ENCODE measurements around the gene SPIRE2.
"Not testable (repeated sequence)": the region's sequence is repeated elsewhere in the genome, so short reads cannot be mapped to it uniquely, and the experiment has no call there.

Gene SPIRE2

GRCh38 chr16:89808475-89808874 lies 19.8 kb upstream of the SPIRE2 start:
- DNase-seq (ENCODE audit: low read depth in 2 of 3, low spot score in 2 of 3) = no peak

DNA sequence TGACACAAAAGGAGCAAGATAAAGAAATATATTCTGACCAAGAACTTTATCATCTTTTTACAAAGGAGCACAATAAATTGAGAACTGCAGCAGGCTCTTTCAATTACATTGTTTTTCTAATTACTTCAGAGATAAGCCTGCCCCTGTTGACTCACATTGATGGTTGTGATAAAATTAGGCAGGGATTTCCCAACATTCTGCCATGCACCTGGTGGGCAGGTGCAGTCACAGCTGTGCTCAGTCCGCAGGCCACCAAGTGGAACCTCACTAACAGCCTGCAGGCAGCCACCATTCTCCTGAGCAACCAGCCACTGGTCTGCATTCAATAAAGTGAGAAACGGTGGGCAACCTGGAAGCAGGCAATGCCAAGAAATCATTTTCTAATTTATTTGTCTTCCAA lies 17.0 kb upstream of the SPIRE2 start:
- DNase-seq (ENCODE audit: low read depth in 2 of 3, low spot score in 2 of 3) = no peak

DNA sequence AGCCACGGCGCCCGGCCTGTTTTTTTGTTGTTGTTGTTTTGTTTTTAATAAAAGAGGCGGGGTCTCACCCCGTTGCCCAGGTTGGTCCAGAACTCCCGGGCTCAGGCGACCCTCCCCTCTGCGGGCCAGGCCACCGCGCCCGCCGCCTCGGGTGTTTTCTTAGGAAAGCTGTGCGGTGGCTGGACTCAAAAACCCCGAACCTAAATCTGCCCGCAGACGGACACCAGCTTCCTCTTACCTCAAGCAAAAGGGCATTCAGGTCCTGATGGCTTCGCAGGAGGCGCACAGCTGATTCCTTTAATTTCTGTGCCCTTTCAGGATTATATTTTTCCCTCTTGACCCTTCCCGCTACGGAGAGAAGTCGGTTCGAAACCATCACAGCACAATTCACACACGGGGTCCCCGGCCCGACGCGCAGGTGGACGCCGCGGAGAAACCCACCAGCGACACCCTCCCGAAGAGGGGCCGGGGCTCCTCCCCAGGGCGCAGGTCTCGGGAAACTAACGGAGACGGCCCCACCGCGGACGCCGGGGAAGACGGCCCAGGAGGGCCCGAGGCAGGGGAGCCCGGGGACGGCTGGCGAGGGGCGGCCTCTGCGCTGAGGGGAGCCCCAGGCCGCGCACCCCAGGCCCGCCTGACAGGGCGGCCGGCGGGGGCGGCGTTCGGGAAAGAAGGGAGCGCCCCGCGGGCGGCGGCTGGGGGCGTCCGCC lies 12.5 kb upstream of the SPIRE2 start:
- DNase-seq (ENCODE audit: low read depth in 2 of 3, low spot score in 2 of 3) = no peak

DNA sequence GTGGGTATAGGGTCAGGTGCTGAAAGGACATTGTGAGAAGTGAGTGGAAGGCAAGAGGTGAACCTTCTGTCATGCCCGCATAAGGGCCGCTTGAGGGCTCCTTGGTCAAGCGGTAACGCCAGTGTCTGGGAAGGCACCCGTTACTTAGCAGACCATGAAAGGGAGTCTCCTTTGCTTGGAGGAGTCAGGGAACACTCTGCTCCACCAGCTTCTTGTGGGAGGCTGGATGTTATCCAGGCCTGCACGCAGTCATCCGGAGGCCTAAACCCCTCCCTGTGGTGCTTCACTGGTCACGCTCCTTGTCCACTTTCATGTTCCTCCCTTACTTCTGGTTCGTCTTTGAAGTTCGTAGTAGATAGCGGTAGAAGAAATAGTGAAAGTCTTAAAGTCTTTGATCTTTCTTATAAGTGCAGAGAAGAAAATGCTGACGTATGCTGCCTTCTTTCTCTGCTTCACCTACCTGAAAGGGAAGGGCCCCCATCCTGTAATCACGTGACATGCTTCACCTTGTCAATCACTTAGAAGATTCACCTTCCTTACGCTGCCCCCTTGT lies 9.3 kb upstream of the SPIRE2 start:
- not testable (repeated sequence) for DNase-seq (ENCODE audit: low read depth in 2 of 3, low spot score in 2 of 3)

DNA sequence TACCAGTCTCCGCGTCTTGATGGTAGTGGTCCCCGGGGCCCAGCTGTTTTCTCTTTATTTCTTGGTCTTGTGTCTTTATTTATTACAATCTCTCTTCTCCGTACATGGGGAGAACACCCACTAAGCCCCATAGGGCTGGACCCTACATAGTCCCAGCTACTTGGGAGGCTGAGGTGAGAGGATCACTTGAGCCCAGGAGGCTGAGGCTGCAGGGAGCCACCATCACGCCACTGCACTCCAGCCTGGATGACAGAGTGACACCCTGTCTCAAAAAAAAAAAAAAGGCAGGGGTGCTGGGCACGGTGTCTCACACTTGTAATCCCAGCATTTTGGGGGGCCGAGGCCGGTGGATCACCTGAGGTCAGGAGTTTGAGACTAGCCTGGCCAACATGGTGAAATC lies 8.8 kb upstream of the SPIRE2 start:
- not testable (repeated sequence) for DNase-seq (ENCODE audit: low read depth in 2 of 3, low spot score in 2 of 3)

- DNase-seq (ENCODE audit: low read depth in 2 of 3, low spot score in 2 of 3) = no peak
Observed at GRCh38 chr16:89821438-89822187, 6.7 kb upstream of the SPIRE2 start.

GRCh38 chr16:89822188-89823086 lies 5.8 kb upstream of the SPIRE2 start:
- DNase-seq (ENCODE audit: low read depth in 2 of 3, low spot score in 2 of 3) = no peak

GRCh38 chr16:89823087-89823823 lies 5.0 kb upstream of the SPIRE2 start:
- no peak for DNase-seq (ENCODE audit: low read depth in 2 of 3, low spot score in 2 of 3)

DNA sequence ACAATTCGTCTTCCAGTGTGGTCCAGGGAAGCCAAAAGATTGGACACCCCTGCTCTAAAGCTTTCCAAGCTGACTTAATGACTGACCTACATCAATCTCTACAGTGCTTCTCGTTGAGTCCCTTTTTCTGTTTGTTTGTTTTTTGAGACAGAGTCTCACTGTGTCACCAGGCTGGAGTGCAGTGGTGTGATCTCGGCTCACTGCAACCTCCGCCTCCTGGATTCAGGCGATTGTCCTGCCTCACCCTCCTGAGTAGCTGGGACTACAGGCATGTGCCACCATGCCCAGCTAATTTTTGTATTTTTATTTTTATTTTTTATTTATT lies 4.5 kb upstream of the SPIRE2 start:
- not testable (repeated sequence) for DNase-seq (ENCODE audit: low read depth in 2 of 3, low spot score in 2 of 3)

DNA sequence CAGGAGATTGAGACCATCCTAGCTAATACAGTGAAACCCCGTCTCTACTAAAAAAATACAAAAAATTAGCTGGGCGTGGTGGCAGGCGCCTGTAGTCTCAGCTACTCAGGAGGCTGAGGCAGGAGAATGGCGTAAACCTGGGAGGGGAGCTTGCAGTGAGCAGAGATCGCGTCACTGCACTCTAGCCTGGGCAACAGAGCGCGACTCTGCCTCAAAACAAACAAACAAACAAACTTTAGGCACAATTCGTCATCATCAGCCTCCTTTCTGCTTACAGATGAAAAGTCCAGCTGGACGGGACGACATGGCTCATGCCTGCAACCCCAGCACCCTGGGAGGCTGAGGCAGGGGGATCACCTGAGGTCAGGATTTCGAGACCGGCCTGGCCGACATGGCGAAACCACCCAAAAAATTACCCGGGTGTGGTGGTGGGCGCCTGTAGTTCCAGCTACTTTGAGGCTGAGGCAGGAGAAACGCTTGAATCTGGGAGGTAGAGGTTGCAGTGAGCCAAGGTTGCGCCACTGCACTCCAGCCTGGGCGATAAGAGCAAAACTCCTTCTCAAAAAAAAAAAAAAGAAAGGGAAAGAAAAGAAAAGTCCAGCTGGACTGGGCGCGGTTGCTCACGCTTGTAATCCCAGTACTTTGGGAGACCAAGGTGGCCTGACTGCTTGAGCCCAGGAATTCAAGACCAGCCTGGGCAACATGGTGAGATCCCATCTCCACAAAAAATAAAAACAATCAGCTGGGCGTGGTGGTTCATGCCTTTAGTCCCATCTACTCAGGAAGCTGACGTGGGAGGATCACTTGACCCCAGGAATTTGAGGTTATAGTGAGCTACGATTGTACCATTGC lies 1.5 kb upstream of the SPIRE2 start:
- DNase-seq (ENCODE audit: low read depth in 2 of 3, low spot score in 2 of 3) = no peak

DNA sequence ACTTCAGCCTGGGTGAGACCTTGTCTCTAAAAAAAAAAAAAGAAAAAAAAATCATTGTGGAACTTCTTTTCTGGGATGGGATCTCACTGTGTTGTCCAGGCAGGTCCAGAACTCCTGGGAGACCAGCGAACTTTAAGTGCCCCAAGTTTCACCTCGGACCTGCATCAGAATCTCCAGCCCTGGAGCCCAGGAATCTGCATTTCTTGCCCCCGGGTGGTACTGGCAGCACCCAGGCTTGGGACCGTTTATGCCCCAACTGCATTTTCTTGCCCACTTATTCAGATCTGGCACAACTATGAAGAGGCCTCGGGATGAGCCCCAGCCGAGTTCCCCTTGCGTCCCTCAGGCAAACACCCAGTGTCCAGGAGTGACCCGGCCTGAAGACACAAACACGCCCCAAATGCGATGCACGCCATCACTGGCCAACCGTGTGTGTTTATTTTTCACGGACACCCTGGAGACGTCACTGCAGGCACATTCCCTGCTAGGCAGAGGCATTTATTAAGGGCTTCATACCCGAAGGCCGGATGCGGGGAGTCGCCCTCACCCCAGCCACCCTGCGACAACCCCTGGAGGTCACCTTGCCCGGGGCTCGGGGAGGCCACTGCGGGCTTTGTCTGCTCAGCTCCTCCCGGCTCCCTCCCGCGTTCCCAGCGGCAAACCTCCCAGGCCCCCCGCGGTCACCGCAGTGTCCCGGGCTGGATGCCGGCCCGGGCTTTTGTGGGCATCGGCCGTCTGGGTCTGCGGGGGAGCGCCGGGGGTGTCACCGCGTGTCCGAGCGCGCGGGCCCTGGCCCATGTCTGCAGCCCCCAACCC lies 684 bp upstream of the SPIRE2 start:
- no peak for DNase-seq (ENCODE audit: low read depth in 2 of 3, low spot score in 2 of 3)

GRCh38 chr16:89828870-89829629 lies 775 bp downstream of the SPIRE2 start:
- DNase-seq (ENCODE audit: low read depth in 2 of 3, low spot score in 2 of 3) = no peak

DNA sequence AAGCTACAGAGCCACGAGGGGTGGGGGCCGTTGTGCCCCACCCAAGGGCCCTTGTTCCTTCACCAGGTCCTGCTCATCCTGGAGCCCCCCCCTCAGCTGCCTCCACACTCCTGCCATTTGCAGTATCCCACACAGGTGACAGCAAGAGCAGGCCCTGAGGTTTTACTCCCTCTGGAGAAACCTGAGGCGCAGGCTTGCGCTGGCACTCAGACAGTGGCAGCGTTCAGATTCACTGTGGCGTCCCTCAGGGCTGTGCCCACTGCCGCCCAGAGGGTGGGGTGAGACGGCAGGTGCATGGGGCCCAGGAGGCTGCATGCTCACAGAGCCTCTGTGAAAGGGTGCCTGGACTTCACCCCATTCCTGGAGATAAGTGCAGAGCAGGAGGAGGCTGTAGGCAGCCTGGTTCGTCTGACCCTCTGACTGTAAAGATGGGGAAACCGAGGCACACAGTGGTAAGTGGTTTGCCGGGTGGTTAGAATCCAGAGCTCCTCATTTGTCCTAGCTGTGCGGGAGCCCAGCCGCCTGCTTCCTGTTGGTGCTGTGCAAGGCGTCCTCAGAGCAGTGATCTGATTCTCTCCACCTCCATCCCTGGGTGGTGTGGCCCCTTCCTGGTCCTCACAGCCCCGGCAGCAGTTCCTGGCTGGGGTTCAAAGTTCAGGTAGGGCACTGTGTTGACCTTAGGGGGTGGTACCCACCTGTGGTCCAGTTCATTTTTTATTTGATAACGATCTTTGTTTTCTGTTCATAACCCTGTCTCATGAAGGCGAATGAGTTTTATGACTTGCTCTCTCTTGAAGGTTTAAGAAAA lies 1.6 kb downstream of the SPIRE2 start:
- DNase-seq (ENCODE audit: low read depth in 2 of 3, low spot score in 2 of 3) = no peak

GRCh38 chr16:89831810-89832328 lies 3.6 kb downstream of the SPIRE2 start:
- no peak for DNase-seq (ENCODE audit: low read depth in 2 of 3, low spot score in 2 of 3)

GRCh38 chr16:89833664-89834363 lies 5.5 kb downstream of the SPIRE2 start:
- DNase-seq (ENCODE audit: low read depth in 2 of 3, low spot score in 2 of 3) = not testable (repeated sequence)

DNA sequence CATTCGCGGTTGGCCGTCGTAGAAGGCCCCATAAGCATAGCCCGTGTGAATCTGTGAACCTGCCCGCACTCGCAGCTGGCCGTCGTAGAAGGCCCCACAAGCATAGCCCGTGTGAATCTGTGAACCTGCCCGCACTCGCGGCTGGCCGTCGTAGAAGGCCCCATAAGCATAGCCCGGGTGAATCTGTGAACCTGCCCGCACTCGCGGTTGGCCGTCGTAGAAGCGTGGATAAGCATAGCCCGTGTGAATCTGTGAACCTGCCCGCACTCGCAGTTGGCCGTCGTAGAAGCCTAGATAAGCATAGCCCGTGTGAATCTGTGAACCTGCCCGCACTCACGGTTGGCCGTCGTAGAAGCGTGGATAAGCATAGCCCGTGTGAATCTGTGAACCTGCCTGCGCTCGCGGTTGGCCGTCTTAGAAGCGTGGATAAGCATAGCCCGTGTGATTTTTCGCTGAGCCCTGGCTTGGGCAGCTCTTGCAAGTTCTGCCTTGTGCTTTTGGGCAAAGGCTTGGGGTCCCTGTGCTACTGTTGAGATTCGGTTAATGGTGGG lies 6.6 kb downstream of the SPIRE2 start:
- DNase-seq (ENCODE audit: low read depth in 2 of 3, low spot score in 2 of 3) = not testable (repeated sequence)
